ENCODE measurements around the gene VSTM1.
A peak's percentile ranks its signal among the peaks of the same experiment; 100 is the strongest.
"Not testable (repeated sequence)": the region's sequence is repeated elsewhere in the genome, so short reads cannot be mapped to it uniquely, and the experiment has no call there.

Gene VSTM1

DNA sequence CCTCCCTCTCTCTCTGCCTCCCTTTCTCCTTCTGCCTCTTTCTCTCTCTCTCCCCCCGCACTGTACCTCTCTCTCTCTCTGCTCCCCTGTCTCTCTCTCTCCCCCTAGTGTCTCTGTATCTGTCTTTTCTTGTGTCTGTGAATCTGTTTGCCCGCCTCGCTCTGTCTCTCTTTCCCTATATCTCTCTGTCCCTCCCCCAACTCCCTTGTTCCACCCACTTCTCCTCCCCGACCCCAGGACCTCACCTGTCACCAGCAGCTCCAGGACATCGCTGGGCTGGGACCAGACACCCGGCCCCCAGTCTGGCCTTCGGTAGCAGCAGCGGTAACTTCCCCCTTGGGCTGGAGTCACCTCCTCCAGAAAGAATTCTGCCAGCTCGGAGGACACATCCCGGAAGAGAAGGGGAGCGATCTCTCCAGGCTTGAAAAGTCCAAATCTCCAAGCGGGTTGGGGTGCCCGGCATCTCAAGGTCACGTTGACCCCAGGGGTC lies 33.0 kb upstream of the VSTM1 start (continued):
- TF ChIP-seq ZFP41 (tag by site-specific recombination; IDR thresholded peaks at IDR 0.05; ENCODE audit: borderline replicate concordance) = no peak
- TF ChIP-seq ZNF16 (tag by site-specific recombination; IDR thresholded peaks at IDR 0.05; ENCODE audit: low read depth) = no peak
- TF ChIP-seq, protein P1, sequence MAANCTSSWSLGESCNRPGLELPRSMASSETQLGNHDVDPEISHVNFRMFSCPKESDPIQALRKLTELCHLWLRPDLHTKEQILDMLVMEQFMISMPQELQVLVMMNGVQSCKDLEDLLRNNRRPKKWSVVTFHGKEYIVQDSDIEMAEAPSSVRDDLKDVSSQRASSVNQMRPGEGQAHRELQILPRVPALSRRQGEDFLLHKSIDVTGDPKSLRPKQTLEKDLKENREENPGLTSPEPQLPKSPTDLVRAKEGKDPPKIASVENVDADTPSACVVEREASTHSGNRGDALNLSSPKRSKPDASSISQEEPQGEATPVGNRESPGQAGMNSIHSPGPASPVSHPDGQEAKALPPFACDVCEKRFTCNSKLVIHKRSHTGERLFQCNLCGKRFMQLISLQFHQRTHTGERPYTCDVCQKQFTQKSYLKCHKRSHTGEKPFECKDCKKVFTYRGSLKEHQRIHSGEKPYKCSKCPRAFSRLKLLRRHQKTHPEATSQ (tag by site-specific recombination; IDR thresholded peaks at IDR 0.05) = no peak
- TF ChIP-seq SP3 (tag by site-specific recombination; IDR thresholded peaks at IDR 0.05) = peak; percentile 31; the same call in 1 of the 2 replicates
- no peak for TF ChIP-seq ZNF423 (tag by site-specific recombination; IDR thresholded peaks at IDR 0.05)
- TF ChIP-seq, protein P2, sequence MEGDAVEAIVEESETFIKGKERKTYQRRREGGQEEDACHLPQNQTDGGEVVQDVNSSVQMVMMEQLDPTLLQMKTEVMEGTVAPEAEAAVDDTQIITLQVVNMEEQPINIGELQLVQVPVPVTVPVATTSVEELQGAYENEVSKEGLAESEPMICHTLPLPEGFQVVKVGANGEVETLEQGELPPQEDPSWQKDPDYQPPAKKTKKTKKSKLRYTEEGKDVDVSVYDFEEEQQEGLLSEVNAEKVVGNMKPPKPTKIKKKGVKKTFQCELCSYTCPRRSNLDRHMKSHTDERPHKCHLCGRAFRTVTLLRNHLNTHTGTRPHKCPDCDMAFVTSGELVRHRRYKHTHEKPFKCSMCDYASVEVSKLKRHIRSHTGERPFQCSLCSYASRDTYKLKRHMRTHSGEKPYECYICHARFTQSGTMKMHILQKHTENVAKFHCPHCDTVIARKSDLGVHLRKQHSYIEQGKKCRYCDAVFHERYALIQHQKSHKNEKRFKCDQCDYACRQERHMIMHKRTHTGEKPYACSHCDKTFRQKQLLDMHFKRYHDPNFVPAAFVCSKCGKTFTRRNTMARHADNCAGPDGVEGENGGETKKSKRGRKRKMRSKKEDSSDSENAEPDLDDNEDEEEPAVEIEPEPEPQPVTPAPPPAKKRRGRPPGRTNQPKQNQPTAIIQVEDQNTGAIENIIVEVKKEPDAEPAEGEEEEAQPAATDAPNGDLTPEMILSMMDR (tag by site-specific recombination; IDR thresholded peaks at IDR 0.05) = peak; percentile 84
- no peak for TF ChIP-seq ZFHX2 (tag by site-specific recombination; conservative IDR thresholded peaks at IDR 0.05)
- peak; percentile 94 for TF ChIP-seq ZNF596 (tag by site-specific recombination; IDR thresholded peaks at IDR 0.05)
- TF ChIP-seq ZBTB20 (tag by site-specific recombination; IDR thresholded peaks at IDR 0.05) = 0 out of 2 replicates have a peak, but pooled peaks have one; percentile 7
- no peak for TF ChIP-seq WT1 (tag by site-specific recombination; IDR thresholded peaks at IDR 0.05)
- TF ChIP-seq ZNF654 (tag by site-specific recombination; IDR thresholded peaks at IDR 0.05; ENCODE audit: low read depth) = peak; percentile 20; the same call in 1 of the 2 replicates

DNA sequence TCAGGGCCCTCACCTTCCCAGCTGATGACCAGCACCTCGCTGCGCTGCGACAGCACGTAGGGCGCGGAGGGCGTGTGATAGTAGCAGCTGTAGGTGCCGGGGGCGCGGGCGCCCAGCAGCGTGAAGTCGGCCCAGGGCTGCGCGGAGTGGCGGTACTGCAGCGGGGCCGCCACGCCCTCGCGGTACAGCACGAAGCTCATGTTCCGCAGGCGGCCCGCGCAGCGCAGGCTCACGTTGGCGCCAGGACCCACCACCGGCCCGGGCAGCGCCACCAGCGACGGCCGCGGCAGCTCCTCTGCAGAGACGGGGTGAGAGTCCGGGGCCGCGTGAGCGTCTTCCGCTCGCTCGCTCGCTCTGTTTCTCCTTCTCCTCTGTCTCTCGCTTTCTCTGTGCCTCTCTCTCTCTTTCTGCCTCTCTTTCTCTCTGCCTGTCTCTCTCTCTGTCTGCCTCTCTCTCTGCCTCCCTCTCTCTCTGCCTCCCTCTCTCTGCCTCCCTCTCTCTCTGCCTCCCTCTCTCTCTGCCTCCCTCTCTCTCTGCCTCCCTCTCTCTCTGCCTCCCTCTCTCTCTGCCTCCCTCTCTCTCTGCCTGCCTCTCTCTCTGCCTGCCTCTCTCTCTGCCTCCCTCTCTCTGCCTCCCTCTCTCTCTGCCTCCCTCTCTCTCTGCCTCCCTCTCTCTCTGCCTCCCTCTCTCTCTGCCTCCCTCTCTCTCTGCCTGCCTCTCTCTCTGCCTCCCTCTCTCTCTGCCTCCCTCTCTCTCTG lies 32.3 kb upstream of the VSTM1 start:
- not testable (repeated sequence) for H3K4me1 ChIP-seq (ENCODE audit: control insufficient read depth, insufficient read depth, low read length); H3K9me3 ChIP-seq (ENCODE audit: control insufficient read depth, insufficient read depth, low read depth, low read length); H3K27ac ChIP-seq (ENCODE audit: extremely low read depth, low read depth, low read length); H3K36me3 ChIP-seq (ENCODE audit: control insufficient read depth in 2 of 2, insufficient read depth in 1 of 2, low read length in 2 of 2)
- ChIA-PET POLR2A (interaction anchor here (0.6 to 1.2 kb wide), 3 partner anchors 19 to 439 kb away, joined by 3 to 5 read pairs (median 3); partner anchors contain the start of genes CNOT3, PRPF31 and TFPT), CTCF (interaction anchor here (0.5 to 1.0 kb wide), 5 partner anchors 37 to 412 kb away, joined by 3 to 7 read pairs (median 4); no protein-coding TSS in a partner anchor)
- H3K4me3 ChIP-seq (ENCODE audit: low read depth, low read length) = peak overlapping the region; percentile 8; the same call in 1 of the 2 replicates
- TF ChIP-seq ZNF561 (tag by site-specific recombination; IDR thresholded peaks at IDR 0.05; ENCODE audit: borderline replicate concordance) (peak; percentile 22; the same call in 1 of the 2 replicates), PRDM1 (tag by site-specific recombination; IDR thresholded peaks at IDR 0.05) (peak; percentile 12), ZNF596 (tag by site-specific recombination; IDR thresholded peaks at IDR 0.05) (peak; percentile 95), ZNF600 (tag by site-specific recombination; IDR thresholded peaks at IDR 0.05) (peak; percentile 35; the same call in 1 of the 2 replicates), HOXC10 (CRISPR knock-in tag; IDR thresholded peaks at IDR 0.05) (0 out of 2 replicates have a peak, but pooled peaks have one; percentile 67), KLF9 (tag by site-specific recombination; IDR thresholded peaks at IDR 0.05; ENCODE audit: low read depth) (peak; percentile 65), ZNF335 (tag by site-specific recombination; conservative IDR thresholded peaks at IDR 0.05) (peak; percentile 37; the same call in 1 of the 2 replicates), GLIS1 (tag by site-specific recombination; IDR thresholded peaks at IDR 0.05) (0 out of 2 replicates have a peak, but pooled peaks have one; percentile 13), ZFP69B (tag by site-specific recombination; IDR thresholded peaks at IDR 0.05) (peak; percentile 86), ZBTB20 (tag by site-specific recombination; IDR thresholded peaks at IDR 0.05) (peak; percentile 60; the same call in 1 of the 2 replicates), KLF1 (tag by site-specific recombination; IDR thresholded peaks at IDR 0.05) (peak; percentile 67), ZNF366 (tag by site-specific recombination; conservative IDR thresholded peaks at IDR 0.05) (peak; percentile 61)
- TF ChIP-seq, protein P3, sequence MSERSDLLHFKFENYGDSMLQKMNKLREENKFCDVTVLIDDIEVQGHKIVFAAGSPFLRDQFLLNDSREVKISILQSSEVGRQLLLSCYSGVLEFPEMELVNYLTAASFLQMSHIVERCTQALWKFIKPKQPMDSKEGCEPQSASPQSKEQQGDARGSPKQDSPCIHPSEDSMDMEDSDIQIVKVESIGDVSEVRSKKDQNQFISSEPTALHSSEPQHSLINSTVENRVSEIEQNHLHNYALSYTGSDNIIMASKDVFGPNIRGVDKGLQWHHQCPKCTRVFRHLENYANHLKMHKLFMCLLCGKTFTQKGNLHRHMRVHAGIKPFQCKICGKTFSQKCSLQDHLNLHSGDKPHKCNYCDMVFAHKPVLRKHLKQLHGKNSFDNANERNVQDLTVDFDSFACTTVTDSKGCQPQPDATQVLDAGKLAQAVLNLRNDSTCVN (tag by site-specific recombination; optimal IDR thresholded peaks at IDR 0.05) = peak; percentile 57
- TF ChIP-seq, protein P2 (tag by site-specific recombination; IDR thresholded peaks at IDR 0.05) = peak; percentile 43; the same call in 1 of the 2 replicates
- TF ChIP-seq, protein P4, sequence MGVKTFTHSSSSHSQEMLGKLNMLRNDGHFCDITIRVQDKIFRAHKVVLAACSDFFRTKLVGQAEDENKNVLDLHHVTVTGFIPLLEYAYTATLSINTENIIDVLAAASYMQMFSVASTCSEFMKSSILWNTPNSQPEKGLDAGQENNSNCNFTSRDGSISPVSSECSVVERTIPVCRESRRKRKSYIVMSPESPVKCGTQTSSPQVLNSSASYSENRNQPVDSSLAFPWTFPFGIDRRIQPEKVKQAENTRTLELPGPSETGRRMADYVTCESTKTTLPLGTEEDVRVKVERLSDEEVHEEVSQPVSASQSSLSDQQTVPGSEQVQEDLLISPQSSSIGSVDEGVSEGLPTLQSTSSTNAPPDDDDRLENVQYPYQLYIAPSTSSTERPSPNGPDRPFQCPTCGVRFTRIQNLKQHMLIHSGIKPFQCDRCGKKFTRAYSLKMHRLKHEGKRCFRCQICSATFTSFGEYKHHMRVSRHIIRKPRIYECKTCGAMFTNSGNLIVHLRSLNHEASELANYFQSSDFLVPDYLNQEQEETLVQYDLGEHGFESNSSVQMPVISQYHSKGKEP (tag by site-specific recombination; IDR thresholded peaks at IDR 0.05) = 0 out of 2 replicates have a peak, but pooled peaks have one; percentile 34
- TF ChIP-seq, protein P5, sequence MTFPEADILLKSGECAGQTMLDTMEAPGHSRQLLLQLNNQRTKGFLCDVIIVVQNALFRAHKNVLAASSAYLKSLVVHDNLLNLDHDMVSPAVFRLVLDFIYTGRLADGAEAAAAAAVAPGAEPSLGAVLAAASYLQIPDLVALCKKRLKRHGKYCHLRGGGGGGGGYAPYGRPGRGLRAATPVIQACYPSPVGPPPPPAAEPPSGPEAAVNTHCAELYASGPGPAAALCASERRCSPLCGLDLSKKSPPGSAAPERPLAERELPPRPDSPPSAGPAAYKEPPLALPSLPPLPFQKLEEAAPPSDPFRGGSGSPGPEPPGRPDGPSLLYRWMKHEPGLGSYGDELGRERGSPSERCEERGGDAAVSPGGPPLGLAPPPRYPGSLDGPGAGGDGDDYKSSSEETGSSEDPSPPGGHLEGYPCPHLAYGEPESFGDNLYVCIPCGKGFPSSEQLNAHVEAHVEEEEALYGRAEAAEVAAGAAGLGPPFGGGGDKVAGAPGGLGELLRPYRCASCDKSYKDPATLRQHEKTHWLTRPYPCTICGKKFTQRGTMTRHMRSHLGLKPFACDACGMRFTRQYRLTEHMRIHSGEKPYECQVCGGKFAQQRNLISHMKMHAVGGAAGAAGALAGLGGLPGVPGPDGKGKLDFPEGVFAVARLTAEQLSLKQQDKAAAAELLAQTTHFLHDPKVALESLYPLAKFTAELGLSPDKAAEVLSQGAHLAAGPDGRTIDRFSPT (tag by site-specific recombination; IDR thresholded peaks at IDR 0.05) = peak; percentile 59; the same call in 1 of the 2 replicates
